DOHH2 (cell line): ENCODE measurements around the gene LMBRD2.
A peak's percentile ranks its signal among the peaks of the same experiment; 100 is the strongest.

Experiments used
- CTCF ChIP-seq: fragments of 200-600 bp; sonication (generic); IDR thresholded peaks from one replicate; pipeline ENCODE4 v1.5.1; 2014; ENCODE audit warnings: antibody characterized with exemption, mild to moderate bottlenecking, low read depth, low read length; ENCODE audit not compliant: poor library complexity, severe bottlenecking
- EZH2phosphoT487 ChIP-seq: fragments of 200-600 bp; sonication (generic); IDR thresholded peaks from 2 replicates; pipeline ENCODE4 v1.6.1; 2017; ENCODE audit warnings: borderline replicate concordance, mild to moderate bottlenecking, antibody characterized with exemption, low read length, moderate library complexity, mixed read lengths

GRCh38 chr5:36073595-36074216, 78.0 kb downstream of the LMBRD2 start:
- TF ChIP-seq CTCF (peak; percentile 43), EZH2phosphoT487 (no peak)
